Karpas-422 (cell line): ENCODE results near the gene SLC7A5. TPM values are rescaled to one million over a fixed set of nuclear protein-coding genes. Genes with fewer than 3 reads are reported as not detected.

Source experiments
- DNase-seq: peaks from one replicate; pipeline ENCODE4 v3.0.0-alpha.2; 2015
- H2AFZ ChIP-seq: fragments of 200-600 bp; sonication (generic); 2 replicates; pipeline ENCODE4 v1.6.1; 2014; ENCODE audit warnings: antibody characterized with exemption, low read length, mixed read lengths
- H3K27ac ChIP-seq: fragments of 200-600 bp; sonication (generic); 2 replicates; pipeline ENCODE4 v1.5.1; 2014; ENCODE audit warnings: mild to moderate bottlenecking, low read length, moderate library complexity
- H3K27me3 ChIP-seq: fragments of 200-600 bp; sonication (generic); 2 replicates; pipeline ENCODE4 v1.6.1; 2014; ENCODE audit warnings: low read length, mixed read lengths
- H3K36me3 ChIP-seq: fragments of 200-600 bp; sonication (generic); 2 replicates; pipeline ENCODE4 v1.6.1; 2014; ENCODE audit warnings: low read length, mixed read lengths; ENCODE audit not compliant: insufficient read depth
- H3K4me1 ChIP-seq: fragments of 200-600 bp; sonication (generic); 2 replicates; pipeline ENCODE4 v1.6.1; 2014; ENCODE audit warnings: mild to moderate bottlenecking, low read length, mixed read lengths
- H3K4me2 ChIP-seq: fragments of 200-600 bp; sonication (generic); 2 replicates; pipeline ENCODE4 v1.6.1; 2014; ENCODE audit warnings: low read length, low read depth, mild to moderate bottlenecking; ENCODE audit not compliant: poor library complexity, severe bottlenecking
- H3K4me3 ChIP-seq: fragments of 200-600 bp; sonication (generic); 2 replicates; pipeline ENCODE4 v1.5.1; 2014; ENCODE audit warnings: mild to moderate bottlenecking, antibody characterized with exemption, low read length, mixed read lengths
- H3K79me2 ChIP-seq: fragments of 200-600 bp; sonication (generic); 2 replicates; pipeline ENCODE4 v1.6.1; 2014; ENCODE audit warnings: mild to moderate bottlenecking, low read length, mixed read lengths
- H3K9ac ChIP-seq: fragments of 200-600 bp; sonication (generic); 2 replicates; pipeline ENCODE4 v1.6.0; 2014; ENCODE audit warnings: low read length
- H3K9me2 ChIP-seq: fragments of 200-600 bp; sonication (generic), shearing (Covaris generic); replicated peaks from 2 replicates; pipeline ENCODE4 v1.6.0; 2014; ENCODE audit warnings: mild to moderate bottlenecking, low read length, moderate library complexity; ENCODE audit not compliant: insufficient read depth
- H3K9me3 ChIP-seq: fragments of 300-700, 200-600 bp; sonication (generic); 2 replicates; pipeline ENCODE4 v1.6.1; 2014; ENCODE audit warnings: low read length, mixed read lengths
- H4K20me1 ChIP-seq: fragments of 200-600 bp; sonication (generic); 2 replicates; pipeline ENCODE4 v1.6.1; 2014; ENCODE audit warnings: mild to moderate bottlenecking, antibody characterized with exemption, low read length, low read depth; ENCODE audit not compliant: insufficient read depth
- small RNA-seq: library from RNA; depleted of rRNA; stranded (forward); fragments of <200 nt; gene quantifications from one replicate; pipeline ENCODE3, GENCODE V24; 2014
- total RNA-seq: library from RNA; depleted of rRNA; stranded (reverse); fragments of >200 nt; shearing (Covaris generic); gene quantifications from 2 replicates; pipeline ENCODE4 v1.2.3, GENCODE V29; 2014; ENCODE audit warnings: low replicate concordance; rRNA removed

The SLC7A5 gene
- total RNA-seq, 1 experiment from 2014 or later: 163 TPM

- DNase-seq: peak; percentile 79
- Histone ChIP-seq H3K4me3 (no peak overlapping the region; the same call in 1 of the 2 replicates), H3K27ac (peak overlapping the region; percentile 98), H3K9me2 (no peaks in the 10 kb centered on the region), H3K9me3 (no peaks in the 10 kb centered on the region), H3K9ac (peak overlapping the region; percentile 73), H3K36me3 (no peaks in the 10 kb centered on the region), H3K27me3 (no peaks in the 10 kb centered on the region), H3K79me2 (no peaks in the 10 kb centered on the region), H4K20me1 (no peaks in the 10 kb centered on the region), H2AFZ (no peak overlapping the region), H3K4me2 (peak overlapping the region; percentile 68), H3K4me1 (peaks cover 58% of the 10 kb centered on the region)
Measured at GRCh38 chr16:87780385-87780989, 88.8 kb downstream of the SLC7A5 start.

Small RNA genes within 50 kb of the gene (small RNA-seq; reads per million reads assigned to genes)
- gene MIR6775: 0.32 reads per million

Other genes starting within 250 kb of the SLC7A5 start
- gene KLHDC4, start 103.5 kb downstream of the SLC7A5 start, total RNA-seq: 21.1 and 30.1 TPM in 2 replicates
- not detected in 2 replicates for gene CA5A, start 67.0 kb upstream of the SLC7A5 start, total RNA-seq
- 30.1 and 36.5 TPM in 2 replicates for gene BANP, start 81.9 kb upstream of the SLC7A5 start, total RNA-seq